HG03066 (cell line): Measurements from ENCODE around the gene TRPC3.
"Not testable (repeated sequence)": the region's sequence is repeated elsewhere in the genome, so short reads cannot be mapped to it uniquely, and the experiment has no call there.

Source experiments
- ATAC-seq: cut with Tn5 transposase; IDR thresholded peaks from one replicate; pipeline ENCODE4 v1.9.1; 2021; ENCODE audit warnings: low read depth; ENCODE audit not compliant: unreplicated experiment

The TRPC3 gene

GRCh38 chr4:121950680-121951520, 960 bp downstream of the TRPC3 start:
- ATAC-seq = peak; percentile 32

DNA sequence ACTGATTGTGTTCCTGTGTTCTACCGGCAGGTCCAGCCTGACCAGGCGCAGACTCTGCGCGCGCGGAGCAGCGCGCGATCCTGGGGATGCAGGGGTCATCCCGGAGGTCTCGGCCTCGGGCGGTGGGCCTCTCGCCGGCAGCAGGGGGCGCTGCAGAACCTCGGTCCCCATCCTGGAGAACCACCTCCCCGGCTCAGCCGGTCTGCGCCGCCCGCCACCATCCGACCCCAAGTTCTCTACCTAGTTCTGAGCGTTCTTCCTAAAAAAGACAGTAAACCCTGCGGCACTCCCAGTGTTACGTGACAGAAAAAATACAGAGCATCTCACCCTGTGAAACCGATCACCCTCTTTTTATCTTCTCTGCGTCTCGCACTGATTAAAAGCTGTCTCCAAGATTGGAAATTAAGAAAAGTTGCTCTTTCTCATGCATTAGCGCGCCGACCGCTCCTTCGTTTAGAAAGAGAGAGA, 1.6 kb downstream of the TRPC3 start:
- ATAC-seq = peak; percentile 81

- no peak for ATAC-seq
Observed at GRCh38 chr4:121946644-121947043, 5.2 kb downstream of the TRPC3 start.

GRCh38 chr4:121943941-121944340, 7.9 kb downstream of the TRPC3 start:
- ATAC-seq = peak; percentile 68

DNA sequence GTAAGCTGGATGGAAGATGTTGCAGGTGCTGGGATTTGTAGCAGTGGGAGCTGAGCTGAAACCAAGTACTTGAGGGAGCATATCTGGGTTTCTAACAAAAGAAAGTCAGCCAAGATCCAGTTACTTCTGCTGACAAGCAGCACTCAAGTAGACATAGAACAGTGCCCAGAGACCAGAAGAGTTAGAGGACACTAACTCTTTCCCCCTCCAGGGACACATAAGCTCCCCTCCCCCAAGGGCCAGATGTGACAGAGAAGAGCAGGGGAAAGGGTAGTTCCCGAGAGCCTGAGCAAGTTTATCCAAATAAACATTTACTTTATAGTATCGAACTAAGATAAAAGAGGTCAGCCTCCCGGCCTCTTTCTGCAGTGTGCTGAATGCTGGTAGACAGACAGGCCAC, 12.2 kb downstream of the TRPC3 start:
- no peak for ATAC-seq

- no peak for ATAC-seq
Observed at GRCh38 chr4:121938282-121939092, 13.4 kb downstream of the TRPC3 start.

- ATAC-seq = no peak
Observed at GRCh38 chr4:121936101-121936500, 15.8 kb downstream of the TRPC3 start.

DNA sequence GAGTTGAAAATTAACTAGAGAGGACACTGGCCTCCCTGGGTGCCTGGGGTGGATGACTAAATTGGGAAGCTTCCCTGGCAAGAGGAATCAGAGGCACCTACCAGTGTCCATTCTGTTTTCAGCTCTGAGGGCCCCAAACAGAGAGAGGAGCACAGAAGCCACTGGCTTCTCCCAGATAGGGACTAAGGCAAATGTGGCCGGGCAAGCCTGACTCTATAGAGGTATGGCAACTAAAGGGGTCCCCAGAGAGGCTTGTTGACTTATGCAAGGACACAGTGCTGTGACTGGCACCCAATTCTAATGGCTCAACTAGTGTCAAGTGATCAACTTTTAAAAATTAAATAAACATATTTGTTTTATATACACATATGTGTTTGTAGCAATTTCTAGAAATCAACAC, 17.2 kb downstream of the TRPC3 start:
- no peak for ATAC-seq

- no peak for ATAC-seq
Observed at GRCh38 chr4:121932212-121932974, 19.5 kb downstream of the TRPC3 start.

DNA sequence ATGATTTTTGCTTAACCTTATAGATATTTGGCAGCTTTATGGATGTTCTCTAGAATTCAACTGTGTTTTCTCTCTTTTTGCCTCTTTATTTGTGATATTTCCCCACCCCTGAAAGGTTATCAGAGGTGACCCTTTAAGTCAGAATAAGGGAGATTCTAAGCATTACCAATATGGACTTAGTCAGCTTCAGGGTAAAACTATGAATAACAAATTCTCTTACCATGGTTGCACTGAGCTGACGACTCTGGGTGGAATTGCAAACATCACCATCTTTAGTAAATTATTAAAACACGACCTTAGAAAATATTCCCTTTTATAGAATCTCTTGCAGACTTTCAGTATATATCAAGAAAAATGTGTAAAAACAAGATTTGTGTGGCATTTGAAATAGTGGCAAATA, 21.6 kb downstream of the TRPC3 start:
- ATAC-seq = no peak

DNA sequence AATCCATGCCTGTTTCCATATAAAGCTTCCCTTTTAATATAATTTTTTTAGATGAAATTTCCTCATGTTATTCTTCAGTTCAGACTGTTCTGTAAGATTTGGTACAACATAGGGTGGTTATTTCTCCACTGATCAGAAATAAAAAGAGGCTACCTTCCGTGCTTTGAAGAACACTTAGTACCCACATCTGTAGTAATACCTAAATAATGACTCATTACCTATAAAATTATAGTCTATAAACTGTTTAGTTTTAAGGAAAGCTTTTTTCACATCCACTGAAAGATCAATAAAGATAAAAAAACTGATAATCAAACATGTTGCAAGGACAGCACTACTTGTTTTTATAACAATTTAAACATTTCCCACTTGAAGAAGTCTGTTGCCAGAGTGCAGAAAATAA, 23.9 kb downstream of the TRPC3 start:
- no peak for ATAC-seq

- not testable (repeated sequence) for ATAC-seq
Observed at GRCh38 chr4:121926490-121926889, 25.4 kb downstream of the TRPC3 start.

- no peak for ATAC-seq
Observed at GRCh38 chr4:121923306-121923705, 28.6 kb downstream of the TRPC3 start.

DNA sequence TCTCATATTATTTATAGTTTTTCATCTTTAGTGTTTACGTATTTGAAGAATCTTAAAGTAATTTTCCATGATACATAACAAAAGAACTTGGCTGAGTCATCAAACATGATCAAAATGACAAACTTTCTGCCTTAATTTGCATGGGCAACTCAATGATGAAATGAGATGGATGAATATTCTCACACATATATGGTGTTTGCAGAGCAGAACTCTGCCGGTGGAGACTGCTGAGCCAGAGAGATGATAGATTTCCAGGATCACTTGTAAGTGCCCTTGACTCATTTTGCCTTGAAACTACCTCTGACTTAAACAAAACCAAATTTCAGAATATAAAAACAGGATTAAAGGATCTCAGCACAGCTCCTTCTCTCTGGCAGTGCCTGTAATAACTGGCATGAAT, 38.2 kb downstream of the TRPC3 start:
- ATAC-seq = no peak

DNA sequence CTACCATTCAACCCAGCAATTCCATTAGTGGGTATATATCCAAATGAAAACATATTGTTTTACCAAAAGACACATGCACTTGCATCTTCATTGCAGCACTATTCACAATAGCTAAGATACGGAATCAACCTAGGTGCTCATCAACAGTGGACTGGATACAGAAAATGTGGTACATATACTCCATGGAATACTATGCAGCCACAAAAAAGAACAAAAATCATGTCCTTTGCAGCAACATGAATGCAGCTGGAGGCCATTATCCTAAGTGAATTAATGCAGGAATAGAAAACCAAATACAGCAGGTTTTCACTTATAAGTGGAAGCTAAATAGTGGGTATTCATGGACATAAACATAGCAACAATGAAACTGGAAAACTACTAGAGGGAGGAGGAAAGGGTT, 43.5 kb downstream of the TRPC3 start:
- ATAC-seq = no peak

- peak; percentile 95 for ATAC-seq
Observed at GRCh38 chr4:121900132-121900983, 51.5 kb downstream of the TRPC3 start.

DNA sequence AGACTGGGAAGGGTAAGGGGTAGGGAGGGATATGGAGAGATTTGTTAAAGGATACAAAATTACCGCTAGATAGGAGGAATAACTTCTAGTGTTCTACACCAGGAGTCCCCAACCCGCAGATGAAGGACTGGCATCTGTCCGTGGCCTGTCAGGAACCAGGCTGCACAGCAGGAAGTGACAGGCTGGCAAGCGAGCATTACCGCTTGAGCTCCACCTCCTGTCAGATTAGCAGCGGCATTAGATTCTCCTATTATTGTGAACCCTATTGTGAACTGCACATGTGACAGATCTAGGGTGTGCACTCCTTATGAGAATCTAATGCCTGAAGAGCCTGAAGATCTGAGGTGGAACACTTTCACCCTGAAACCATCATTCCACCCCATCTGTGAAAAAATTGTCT, 53.7 kb downstream of the TRPC3 start:
- ATAC-seq = no peak

- ATAC-seq = no peak
Observed at GRCh38 chr4:121888134-121888533, 63.7 kb downstream of the TRPC3 start.

- ATAC-seq = no peak
Observed at GRCh38 chr4:121885115-121885514, 66.7 kb downstream of the TRPC3 start.

DNA sequence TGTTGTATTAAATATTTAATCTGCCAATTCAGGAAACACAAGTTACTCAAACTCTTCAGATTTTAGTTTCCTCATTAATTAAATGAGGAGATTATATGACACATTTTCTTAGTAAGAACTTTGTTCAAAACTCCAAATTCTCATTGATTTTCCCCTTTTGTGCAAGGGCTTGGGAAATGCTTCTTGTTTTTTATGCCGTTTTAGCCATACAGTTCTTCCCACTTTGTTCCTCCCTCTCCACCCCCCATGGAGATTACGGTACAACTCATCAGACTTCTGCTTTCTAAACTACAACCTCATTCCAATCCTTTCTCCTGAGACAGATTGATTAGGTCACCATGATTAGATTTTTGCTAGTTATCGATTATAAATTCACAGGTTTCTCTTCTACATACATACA, 70.7 kb downstream of the TRPC3 start:
- no peak for ATAC-seq
